Panc1 (cell line): ENCODE results near the gene ABCB4. TPM values are rescaled to one million over a fixed set of nuclear protein-coding genes. Genes with fewer than 3 reads are reported as not detected.

Source experiments
- ATAC-seq: fragments of 200-7000 bp; cut with Tn5 transposase; 2 replicates; pipeline ENCODE4 v1.9.1; 2020; ENCODE audit warnings: mild to moderate bottlenecking, moderate library complexity
- Bru-seq: library from RNA; stranded (reverse); fragments of 400-500 nt; gene quantifications from one replicate; lab custom pipeline; 2021; lab: Mats Ljungman, UMichigan
- BruChase-seq, 2 experiments: library from RNA; stranded (reverse); fragments of 400-500 nt; gene quantifications; one replicate each; lab custom pipeline; 2021; lab: Mats Ljungman, UMichigan
- BruUV-seq: library from RNA; stranded (reverse); fragments of 400-500 nt; replicated peaks from 2 replicates; lab custom pipeline; 2021; lab: Mats Ljungman, UMichigan
- CTCF ChIA-PET: fragments of 300-600 bp; sonication (Branson Sonifier 250); formaldehyde crosslinking; loops from one replicate; lab custom pipeline; 2022; ENCODE audit warnings: antibody characterized with exemption; lab: Charles Lee
- POLR2A ChIA-PET: fragments of 300-600 bp; sonication (Branson Sonifier 250); formaldehyde crosslinking; loops from one replicate; lab custom pipeline; 2022; ENCODE audit warnings: antibody characterized with exemption; lab: Charles Lee
- DNase-seq: peaks from one replicate; pipeline ENCODE4 v3.0.0-alpha.2; 2010; ENCODE audit warnings: low read depth, low spot score
- H3K27ac ChIP-seq: 2 replicates; pipeline ENCODE4 v1.5.1; 2011; ENCODE audit warnings: mild to moderate bottlenecking, low read length, inconsistent platforms
- H3K27me3 ChIP-seq: fragments of 200-500 bp; sonication (Bioruptor generic); 2 replicates; pipeline ENCODE4 v1.6.0; 2014; ENCODE audit warnings: low read length, inconsistent platforms; ENCODE audit not compliant: control insufficient read depth, insufficient read depth
- H3K36me3 ChIP-seq: fragments of 200-500 bp; sonication (Bioruptor generic); 2 replicates; pipeline ENCODE4 v1.5.1; 2014; ENCODE audit warnings: inconsistent platforms, mild to moderate bottlenecking, low read length, moderate library complexity; ENCODE audit not compliant: control insufficient read depth, insufficient read depth
- H3K4me1 ChIP-seq: 2 replicates; pipeline ENCODE4 v1.5.1; 2011; ENCODE audit warnings: inconsistent platforms, mild to moderate bottlenecking, low read length, moderate library complexity; ENCODE audit not compliant: control insufficient read depth, insufficient read depth
- H3K4me3 ChIP-seq, 2 experiments: 2 replicates each; pipeline ENCODE4 v1.5.1; 2011 to 2012; ENCODE audit warnings: low read depth in 2 of 2, low read length in 2 of 2, mild to moderate bottlenecking in 2 of 2, inconsistent platforms in 1 of 2, moderate library complexity in 1 of 2
- H3K9me3 ChIP-seq: fragments of 200-500 bp; sonication (Bioruptor generic); 2 replicates; pipeline ENCODE4 v1.5.1; 2014; ENCODE audit warnings: low read depth, mild to moderate bottlenecking, inconsistent platforms, low read length, moderate library complexity; ENCODE audit not compliant: control insufficient read depth, insufficient read depth
- CTCF ChIP-seq: fragments of 450-650 bp; IDR thresholded peaks from 2 replicates; pipeline ENCODE4 v1.5.1; 2017; ENCODE audit warnings: mild to moderate bottlenecking
- POLR2AphosphoS5 ChIP-seq: IDR thresholded peaks from 2 replicates; pipeline ENCODE4 v1.6.1; 2012; ENCODE audit warnings: mild to moderate bottlenecking, low read depth, low read length, moderate library complexity
- SIN3A ChIP-seq: IDR thresholded peaks from 2 replicates; pipeline ENCODE4 v1.6.1; 2012; ENCODE audit warnings: low read depth, mild to moderate bottlenecking, low read length, moderate library complexity, borderline replicate concordance; ENCODE audit not compliant: insufficient read depth
- TCF7L2 ChIP-seq: IDR thresholded peaks from 2 replicates; pipeline ENCODE4 v1.6.1; 2011; ENCODE audit warnings: mild to moderate bottlenecking, low read depth, low read length, inconsistent platforms
- in situ Hi-C: cut with HindIII; loops from 2 replicates; pipeline ENCODE4 v1.10.0; 2016; ENCODE audit warnings: low sequenced_read_pairs, low pct_unique_long_range_greater_than_20kb
- intact Hi-C: fragments of 100-400 bp; cut with micrococcal nuclease; formaldehyde crosslinking; loops from one replicate; pipeline ENCODE4 v1.10.0; 2022; ENCODE audit not compliant: unreplicated experiment
- long read RNA-seq: library from polyadenylated mRNA; unstranded; transcript quantifications from one replicate; pipeline ENCODE4 v2.0.0, GENCODE V29; 2021; ENCODE audit not compliant: unreplicated experiment
- polyA plus RNA-seq: library from polyadenylated mRNA; unstranded; fragments of >200 nt; gene quantifications from one replicate; pipeline ENCODE4 v1.2.1, GENCODE V29; 2012; ENCODE audit warnings: missing spikeins; ENCODE audit not compliant: insufficient read length
- total RNA-seq: library from RNA; stranded (reverse); gene quantifications from one replicate; pipeline ENCODE4 v1.2.1, GENCODE V29; 2021; ENCODE audit not compliant: unreplicated experiment
- TF ChIP-seq, protein P1 (sequence below), 2 experiments: IDR thresholded peaks; 2 replicates each; pipeline ENCODE4 v1.6.1; 2011 to 2012; ENCODE audit warnings: low read depth in 2 of 2, control low read depth in 1 of 2, low read length in 1 of 2, mild to moderate bottlenecking in 1 of 2, moderate library complexity in 1 of 2; ENCODE audit not compliant: insufficient read depth in 1 of 2

The ABCB4 gene
- total RNA-seq (0.18 TPM), Bru-seq, nascent RNA (percentile 10 among the genes with signal in this experiment), BruChase-seq, experiment 1, labeled RNA remaining after a 2-hour chase (percentile 6 among the genes with signal in this experiment), BruChase-seq, experiment 2, labeled RNA remaining after a 6-hour chase (percentile 12 among the genes with signal in this experiment)
- not detected for polyA plus RNA-seq
- long read RNA-seq: 0 reads

GRCh38 chr7:87475359-87476178, at the start of gene ABCB4:
Gene ABCB4 (minus strand): TSS chr7:87475680. CDS start chr7:87475465, 215 bp downstream.
- no TSS peak for BruUV-seq
- DNase-seq (no peak), ATAC-seq (peak; percentile 56)
- H3K36me3 ChIP-seq: no peaks in the 10 kb centered on the region
- peak within 1 kb of the TSS; percentile 18 to 33; a peak in 3 of 4 replicates for H3K4me3 ChIP-seq
- intact Hi-C loops: no loop called here
- peaks cover 28% of the 10 kb centered on the region for H3K27me3 ChIP-seq
- ChIA-PET CTCF (no interaction called here), POLR2A (no interaction called here)
- no peak within 1 kb of the TSS for H3K27ac ChIP-seq
- no peaks in the 10 kb centered on the region for H3K9me3 ChIP-seq
- in situ Hi-C loops: no loop called here
- TF ChIP-seq, protein P1, sequence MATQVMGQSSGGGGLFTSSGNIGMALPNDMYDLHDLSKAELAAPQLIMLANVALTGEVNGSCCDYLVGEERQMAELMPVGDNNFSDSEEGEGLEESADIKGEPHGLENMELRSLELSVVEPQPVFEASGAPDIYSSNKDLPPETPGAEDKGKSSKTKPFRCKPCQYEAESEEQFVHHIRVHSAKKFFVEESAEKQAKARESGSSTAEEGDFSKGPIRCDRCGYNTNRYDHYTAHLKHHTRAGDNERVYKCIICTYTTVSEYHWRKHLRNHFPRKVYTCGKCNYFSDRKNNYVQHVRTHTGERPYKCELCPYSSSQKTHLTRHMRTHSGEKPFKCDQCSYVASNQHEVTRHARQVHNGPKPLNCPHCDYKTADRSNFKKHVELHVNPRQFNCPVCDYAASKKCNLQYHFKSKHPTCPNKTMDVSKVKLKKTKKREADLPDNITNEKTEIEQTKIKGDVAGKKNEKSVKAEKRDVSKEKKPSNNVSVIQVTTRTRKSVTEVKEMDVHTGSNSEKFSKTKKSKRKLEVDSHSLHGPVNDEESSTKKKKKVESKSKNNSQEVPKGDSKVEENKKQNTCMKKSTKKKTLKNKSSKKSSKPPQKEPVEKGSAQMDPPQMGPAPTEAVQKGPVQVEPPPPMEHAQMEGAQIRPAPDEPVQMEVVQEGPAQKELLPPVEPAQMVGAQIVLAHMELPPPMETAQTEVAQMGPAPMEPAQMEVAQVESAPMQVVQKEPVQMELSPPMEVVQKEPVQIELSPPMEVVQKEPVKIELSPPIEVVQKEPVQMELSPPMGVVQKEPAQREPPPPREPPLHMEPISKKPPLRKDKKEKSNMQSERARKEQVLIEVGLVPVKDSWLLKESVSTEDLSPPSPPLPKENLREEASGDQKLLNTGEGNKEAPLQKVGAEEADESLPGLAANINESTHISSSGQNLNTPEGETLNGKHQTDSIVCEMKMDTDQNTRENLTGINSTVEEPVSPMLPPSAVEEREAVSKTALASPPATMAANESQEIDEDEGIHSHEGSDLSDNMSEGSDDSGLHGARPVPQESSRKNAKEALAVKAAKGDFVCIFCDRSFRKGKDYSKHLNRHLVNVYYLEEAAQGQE (IDR thresholded peaks at IDR 0.05; ENCODE audit: insufficient read depth in 1 of 2, low read depth in 2 of 2, low read length in 1 of 2): no peak
- TF ChIP-seq TCF7L2 (no peak), POLR2AphosphoS5 (no peak), SIN3A (no peak), CTCF (no peak)
- H3K4me1 ChIP-seq: no peaks in the 10 kb centered on the region

GRCh38 chr7:87518735-87519134, 43.3 kb upstream of the ABCB4 start:
- Histone ChIP-seq H3K27me3 (no peaks in the 10 kb centered on the region; the same call in 1 of the 2 replicates), H3K9me3 (no peaks in the 10 kb centered on the region), H3K4me3 (no peak overlapping the region), H3K27ac (no peak overlapping the region), H3K36me3 (no peaks in the 10 kb centered on the region), H3K4me1 (no peaks in the 10 kb centered on the region)
- ChIA-PET POLR2A (no interaction called here), CTCF (no interaction called here)
- DNase-seq (no peak), ATAC-seq (no peak)
- TF ChIP-seq SIN3A (no peak), POLR2AphosphoS5 (no peak), CTCF (no peak), TCF7L2 (no peak)
- TF ChIP-seq, protein P1 (IDR thresholded peaks at IDR 0.05; ENCODE audit: insufficient read depth in 1 of 2, low read depth in 2 of 2, low read length in 1 of 2): no peak
- BruUV-seq: no TSS peak
- intact Hi-C loops (no loop called here), in situ Hi-C loops (no loop called here)
